BLaER1 treated with 17β-estradiol and CSF1 and Interleukin-3, amounts not matched to agents 10 nM and 100 nM (cell line): Measurements from ENCODE around the gene FRMD3.
A peak's percentile ranks its signal among the peaks of the same experiment; 100 is the strongest.

Source experiments
- H3K27ac ChIP-seq, 11 experiments: shearing (Covaris generic); formaldehyde crosslinking; 2 replicates each; pipeline ENCODE4 v1.8.1; 2022
- H3K27me3 ChIP-seq, 11 experiments: shearing (Covaris generic); formaldehyde crosslinking; 2 replicates each; pipeline ENCODE4 v1.8.1; 2022
- H3K36me3 ChIP-seq, 11 experiments: shearing (Covaris generic); formaldehyde crosslinking; 2 replicates each; pipeline ENCODE4 v1.8.1; 2022
- H3K4me1 ChIP-seq, 10 experiments: shearing (Covaris generic); formaldehyde crosslinking; 2 replicates each; pipeline ENCODE4 v1.8.1; 2022
- H3K4me2 ChIP-seq, 11 experiments: shearing (Covaris generic); formaldehyde crosslinking; 2 replicates each; pipeline ENCODE4 v1.8.1; 2022
- H3K4me3 ChIP-seq, 10 experiments: shearing (Covaris generic); formaldehyde crosslinking; 2 replicates each; pipeline ENCODE4 v1.8.1; 2022
- H3K9ac ChIP-seq, 11 experiments: shearing (Covaris generic); formaldehyde crosslinking; 2 replicates each; pipeline ENCODE4 v1.8.1; 2022
- H3K9me3 ChIP-seq, 11 experiments: shearing (Covaris generic); formaldehyde crosslinking; replicated peaks in 1 of 11; 2 replicates each; pipeline ENCODE4 v1.8.1; 2022
- H4K20me1 ChIP-seq, 11 experiments: shearing (Covaris generic); formaldehyde crosslinking; 2 replicates each; pipeline ENCODE4 v1.8.1; 2022
- Cebpa-rat ChIP-seq, 11 experiments: shearing (Covaris generic); IDR thresholded peaks; 2 replicates each; pipeline ENCODE4 v1.8.1; 2022

Gene FRMD3

GRCh38 chr9:83472764-83473163, 65.4 kb downstream of the FRMD3 start:
- H3K27ac ChIP-seq = no peak overlapping the region
- no peak overlapping the region for H3K4me3 ChIP-seq
- H3K36me3 ChIP-seq = no peaks in the 10 kb centered on the region
- H3K9ac ChIP-seq = no peak overlapping the region
- no peaks in the 10 kb centered on the region for H4K20me1 ChIP-seq
- TF ChIP-seq Cebpa-rat (IDR thresholded peaks at IDR 0.05) = no peak
- peaks cover 0 to 11% (median 5%) of the 10 kb centered on the region in 10 experiments; a peak in 7 of 20 replicates for H3K4me1 ChIP-seq
- H3K4me2 ChIP-seq = peak overlapping the region in 2 of 11 experiments; percentile 39 to 41; a peak in 4 of 22 replicates
- H3K9me3 ChIP-seq = peaks cover 0 to 5% (median 0%) of the 10 kb centered on the region in 11 experiments; a peak in 2 of 22 replicates
- H3K27me3 ChIP-seq = no peaks in the 10 kb centered on the region

DNA sequence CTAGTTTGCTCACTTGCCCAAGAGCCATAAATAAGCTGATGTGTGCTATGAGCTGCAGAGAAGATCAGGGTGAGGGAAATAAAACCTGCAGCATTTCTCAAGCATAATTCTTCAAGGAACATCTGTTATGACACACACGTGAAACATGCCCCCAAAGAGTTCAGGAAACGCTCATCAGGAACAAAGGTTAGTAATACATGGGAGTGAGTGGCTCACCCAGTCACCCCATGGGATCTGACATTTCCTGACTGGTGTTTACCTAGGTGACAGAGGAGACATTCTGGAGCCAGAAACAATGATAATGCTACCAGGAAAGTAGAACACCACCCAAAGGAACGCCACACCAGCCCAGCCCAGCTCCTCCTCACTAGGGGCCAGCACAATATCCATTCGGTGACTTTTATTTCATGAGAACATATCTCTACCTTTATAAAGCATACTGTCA, 66.0 kb downstream of the FRMD3 start:
- Histone ChIP-seq H3K4me2 (peak overlapping the region in 2 of 11 experiments; percentile 4 to 13; a peak in 1 of 22 replicates), H3K27me3 (no peaks in the 10 kb centered on the region), H3K9me3 (peaks cover 0 to 5% (median 0%) of the 10 kb centered on the region in 11 experiments; a peak in 2 of 22 replicates), H3K27ac (no peak overlapping the region), H3K4me1 (peaks cover 0 to 11% (median 5%) of the 10 kb centered on the region in 10 experiments; a peak in 7 of 20 replicates), H3K36me3 (no peaks in the 10 kb centered on the region), H4K20me1 (no peaks in the 10 kb centered on the region), H3K4me3 (no peak overlapping the region), H3K9ac (no peak overlapping the region)
- no peak for TF ChIP-seq Cebpa-rat (IDR thresholded peaks at IDR 0.05)

- no peak overlapping the region for H3K9ac ChIP-seq
- no peak overlapping the region for H3K4me3 ChIP-seq
- no peaks in the 10 kb centered on the region for H4K20me1 ChIP-seq
- H3K4me1 ChIP-seq = peaks cover 0 to 11% (median 5%) of the 10 kb centered on the region in 10 experiments; a peak in 7 of 20 replicates
- H3K27ac ChIP-seq = no peak overlapping the region
- H3K36me3 ChIP-seq = no peaks in the 10 kb centered on the region
- TF ChIP-seq Cebpa-rat (IDR thresholded peaks at IDR 0.05) = no peak
- peaks cover 0 to 5% (median 0%) of the 10 kb centered on the region in 11 experiments; a peak in 2 of 22 replicates for H3K9me3 ChIP-seq
- no peaks in the 10 kb centered on the region for H3K27me3 ChIP-seq
- no peak overlapping the region for H3K4me2 ChIP-seq
These were observed 67.0 kb downstream of the FRMD3 start for GRCh38 chr9:83471241-83471640.

DNA sequence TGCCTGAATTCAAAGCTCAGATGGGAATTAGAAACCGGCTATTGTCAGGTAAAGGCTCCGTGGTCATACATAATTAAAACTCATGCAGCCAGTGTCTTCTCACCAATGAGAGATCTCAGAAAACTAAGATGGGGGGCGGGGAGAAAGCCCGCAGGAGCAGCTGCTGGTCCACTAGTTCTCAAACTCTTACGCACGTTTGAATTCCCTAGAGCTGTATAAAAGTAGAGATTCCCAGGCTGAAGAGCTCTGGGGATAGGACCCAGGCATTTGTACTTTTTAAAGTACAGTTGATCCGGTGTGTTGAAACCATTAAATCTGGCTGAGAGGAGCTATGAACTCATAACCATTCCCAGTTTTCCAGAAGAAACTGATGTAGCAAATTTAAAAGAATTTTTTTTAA, 68.5 kb downstream of the FRMD3 start:
- peaks cover 0 to 11% (median 5%) of the 10 kb centered on the region in 10 experiments; a peak in 7 of 20 replicates for H3K4me1 ChIP-seq
- H3K4me2 ChIP-seq = no peak overlapping the region
- H3K9me3 ChIP-seq = no peaks in the 10 kb centered on the region
- no peak overlapping the region for H3K4me3 ChIP-seq
- H3K27ac ChIP-seq = no peak overlapping the region
- TF ChIP-seq Cebpa-rat (IDR thresholded peaks at IDR 0.05) = no peak
- H3K36me3 ChIP-seq = no peaks in the 10 kb centered on the region
- no peak overlapping the region for H3K9ac ChIP-seq
- H3K27me3 ChIP-seq = no peaks in the 10 kb centered on the region
- H4K20me1 ChIP-seq = no peaks in the 10 kb centered on the region

GRCh38 chr9:83468821-83469220, 69.4 kb downstream of the FRMD3 start:
- Histone ChIP-seq H3K4me1 (peaks cover 0 to 11% (median 5%) of the 10 kb centered on the region in 10 experiments; a peak in 7 of 20 replicates), H3K27me3 (no peaks in the 10 kb centered on the region), H3K9ac (no peak overlapping the region), H3K4me2 (no peak overlapping the region), H3K27ac (no peak overlapping the region), H4K20me1 (no peaks in the 10 kb centered on the region), H3K4me3 (no peak overlapping the region), H3K36me3 (no peaks in the 10 kb centered on the region), H3K9me3 (no peaks in the 10 kb centered on the region)
- TF ChIP-seq Cebpa-rat (IDR thresholded peaks at IDR 0.05) = no peak

- H3K4me3 ChIP-seq = no peak overlapping the region
- no peaks in the 10 kb centered on the region for H3K27me3 ChIP-seq
- no peaks in the 10 kb centered on the region for H3K9me3 ChIP-seq
- no peak overlapping the region for H3K27ac ChIP-seq
- no peak for TF ChIP-seq Cebpa-rat (IDR thresholded peaks at IDR 0.05)
- peaks cover 0 to under 1% (median 0%) of the 10 kb centered on the region in 10 experiments; a peak in 2 of 20 replicates for H3K4me1 ChIP-seq
- no peaks in the 10 kb centered on the region for H4K20me1 ChIP-seq
- no peak overlapping the region for H3K4me2 ChIP-seq
- H3K9ac ChIP-seq = no peak overlapping the region
- no peaks in the 10 kb centered on the region for H3K36me3 ChIP-seq
These were observed 71.3 kb downstream of the FRMD3 start for GRCh38 chr9:83466877-83467276.

GRCh38 chr9:83466351-83466750, 71.8 kb downstream of the FRMD3 start:
- Histone ChIP-seq H4K20me1 (no peaks in the 10 kb centered on the region), H3K4me2 (no peak overlapping the region), H3K27ac (no peak overlapping the region)

DNA sequence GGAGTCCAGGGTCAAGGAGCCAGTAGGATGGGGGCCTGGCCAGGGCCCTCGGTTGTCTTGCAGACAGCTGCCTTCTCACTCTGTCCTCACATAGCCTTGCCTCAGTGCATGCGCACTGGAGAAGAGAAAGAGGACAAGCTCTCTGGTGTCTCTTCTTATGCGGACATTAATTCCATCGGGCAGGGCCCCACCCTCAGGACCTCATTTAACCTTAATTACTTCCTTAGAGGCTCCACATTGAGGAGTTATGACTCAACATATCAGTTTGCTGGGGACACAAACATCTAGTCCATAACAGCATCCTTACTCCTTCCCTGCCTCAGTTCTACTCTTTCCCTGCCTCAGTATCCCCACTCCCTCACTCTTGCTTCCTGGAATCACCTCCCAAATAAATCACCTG, 78.4 kb downstream of the FRMD3 start:
- Histone ChIP-seq H3K27me3 (no peaks in the 10 kb centered on the region), H3K9ac (no peak overlapping the region), H3K36me3 (no peaks in the 10 kb centered on the region), H3K27ac (no peak overlapping the region), H4K20me1 (no peaks in the 10 kb centered on the region), H3K4me3 (no peak overlapping the region), H3K4me2 (no peak overlapping the region), H3K9me3 (peaks cover 0 to 8% (median 0%) of the 10 kb centered on the region in 11 experiments; a peak in 1 of 22 replicates), H3K4me1 (no peaks in the 10 kb centered on the region)
- TF ChIP-seq Cebpa-rat (IDR thresholded peaks at IDR 0.05) = no peak

More at GRCh38 chr9:83466351-83466750, 71.8 kb downstream of the FRMD3 start:
- H3K4me1 ChIP-seq = no peaks in the 10 kb centered on the region
- H3K4me3 ChIP-seq = no peak overlapping the region
- H3K9me3 ChIP-seq = no peaks in the 10 kb centered on the region
- no peaks in the 10 kb centered on the region for H3K27me3 ChIP-seq
- no peak overlapping the region for H3K9ac ChIP-seq
- TF ChIP-seq Cebpa-rat (IDR thresholded peaks at IDR 0.05) = no peak
- H3K36me3 ChIP-seq = no peaks in the 10 kb centered on the region

- Histone ChIP-seq H3K9ac (no peak overlapping the region), H3K27me3 (no peaks in the 10 kb centered on the region), H3K27ac (no peak overlapping the region), H3K9me3 (peaks cover 0 to 8% (median 0%) of the 10 kb centered on the region in 11 experiments; a peak in 1 of 22 replicates), H3K4me1 (no peaks in the 10 kb centered on the region), H4K20me1 (no peaks in the 10 kb centered on the region), H3K4me2 (no peak overlapping the region), H3K4me3 (no peak overlapping the region), H3K36me3 (no peaks in the 10 kb centered on the region)
- no peak for TF ChIP-seq Cebpa-rat (IDR thresholded peaks at IDR 0.05)
These were observed 79.7 kb downstream of the FRMD3 start for GRCh38 chr9:83458530-83458929.

DNA sequence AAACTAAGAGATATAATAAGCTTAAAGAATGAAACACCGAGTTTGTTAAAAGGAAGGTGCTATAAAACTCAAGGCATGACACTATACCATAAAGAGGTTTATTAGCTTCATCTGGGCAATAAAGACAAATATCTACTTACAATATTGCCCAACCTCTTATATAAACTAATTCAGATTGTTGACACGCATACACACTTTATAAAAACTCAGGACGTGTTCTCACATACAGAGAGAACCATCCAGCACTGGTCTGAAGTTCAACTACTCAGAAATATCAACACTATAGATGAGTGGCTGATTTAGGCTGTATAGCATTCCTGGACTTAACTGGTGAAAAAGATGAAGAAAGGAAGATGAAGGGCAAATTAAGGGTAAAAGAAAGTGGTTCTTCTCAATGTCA, 81.2 kb downstream of the FRMD3 start:
- no peak overlapping the region for H3K4me2 ChIP-seq
- no peaks in the 10 kb centered on the region for H4K20me1 ChIP-seq
- H3K4me1 ChIP-seq = no peaks in the 10 kb centered on the region
- no peak overlapping the region for H3K9ac ChIP-seq
- peaks cover 0 to 8% (median 0%) of the 10 kb centered on the region in 11 experiments; a peak in 1 of 22 replicates for H3K9me3 ChIP-seq
- no peaks in the 10 kb centered on the region for H3K27me3 ChIP-seq
- H3K4me3 ChIP-seq = no peak overlapping the region
- TF ChIP-seq Cebpa-rat (IDR thresholded peaks at IDR 0.05) = no peak
- no peak overlapping the region for H3K27ac ChIP-seq
- H3K36me3 ChIP-seq = no peaks in the 10 kb centered on the region
